Nephron (organoid): ENCODE measurements around the gene CLIP1.
"Not testable (repeated sequence)": the region's sequence is repeated elsewhere in the genome, so short reads cannot be mapped to it uniquely, and the experiment has no call there.

ENCODE experiments used
- H3K27ac Mint-ChIP-seq, 3 experiments: 2 replicates each; pipeline ENCODE4 v1.8.0; 2020; ENCODE audit warnings: mixed read lengths in 3 of 3, mild to moderate bottlenecking in 2 of 3, moderate library complexity in 1 of 3
- H3K27me3 Mint-ChIP-seq: 2 replicates; pipeline ENCODE4 v1.8.0; 2021; ENCODE audit warnings: low read depth, mild to moderate bottlenecking, moderate library complexity, mixed read lengths
- H3K36me3 Mint-ChIP-seq: 2 replicates; pipeline ENCODE4 v1.8.0; 2020; ENCODE audit warnings: low read depth, mixed read lengths
- H3K4me1 Mint-ChIP-seq: 2 replicates; pipeline ENCODE4 v1.8.0; 2020; ENCODE audit warnings: mixed read lengths
- H3K4me3 Mint-ChIP-seq, 3 experiments: 2 replicates each; pipeline ENCODE4 v1.8.0; 2020; ENCODE audit warnings: mild to moderate bottlenecking in 3 of 3, mixed read lengths in 3 of 3, moderate library complexity in 2 of 3
- H3K9me3 Mint-ChIP-seq: 2 replicates; pipeline ENCODE4 v1.8.0; 2020; ENCODE audit warnings: mixed read lengths
- TF ChIP-seq, protein P1 (sequence below), 3 experiments: fragments of 200-600 bp; sonication (generic); IDR thresholded peaks; one replicate each; pipeline ENCODE4 v1.5.0; 2021; ENCODE audit warnings: antibody characterized with exemption in 3 of 3; ENCODE audit not compliant: unreplicated experiment in 3 of 3

The CLIP1 gene

DNA sequence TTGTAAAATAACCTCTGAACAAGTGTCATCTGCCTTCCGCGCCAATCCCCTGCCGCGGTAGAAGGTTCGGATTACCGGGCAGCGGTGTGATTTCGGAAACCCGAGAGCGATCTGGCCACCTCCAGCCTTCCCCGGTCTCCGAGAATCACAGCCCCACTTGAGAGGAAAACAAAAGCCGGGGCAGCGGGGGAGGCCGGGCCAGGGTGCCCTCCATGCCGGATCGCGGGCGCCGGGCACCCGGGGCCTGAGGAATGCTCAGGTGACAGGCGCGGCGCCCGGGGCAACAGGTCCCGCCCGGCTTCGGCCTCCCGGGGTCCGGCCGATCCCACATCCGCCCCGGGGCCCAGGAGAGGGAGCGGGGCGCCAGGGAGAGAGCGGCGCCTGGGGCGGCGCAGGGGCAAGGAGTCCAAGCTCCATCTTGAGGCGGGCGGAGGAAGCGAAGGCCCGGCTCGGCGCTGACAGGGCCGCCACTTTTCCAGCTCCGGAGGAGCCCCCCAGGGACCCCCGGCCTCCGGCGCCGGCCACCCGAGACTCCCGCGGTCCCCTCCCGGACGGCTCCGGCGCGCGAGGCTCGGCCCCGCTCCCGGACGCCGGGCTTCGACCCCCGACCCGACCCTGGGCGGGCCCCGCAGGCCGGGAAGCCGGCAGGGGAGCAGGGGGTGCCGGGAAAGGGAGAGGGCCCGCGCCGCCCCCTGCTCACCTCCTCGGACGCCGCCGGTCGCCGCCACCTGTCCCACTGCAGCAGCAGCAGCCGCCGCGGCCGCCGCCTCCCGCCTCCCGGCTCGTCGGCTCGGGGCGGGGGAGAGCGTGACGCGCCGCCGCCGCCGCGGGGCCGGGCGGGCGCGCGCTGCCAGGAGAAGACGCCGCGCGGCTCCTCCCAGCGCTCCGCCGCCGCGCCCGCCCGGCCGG lies at the start of gene CLIP1:
Gene CLIP1, minus strand, starts transcription at position 849 of the 909 bp plus-strand sequence. CDS start 42,217 bp downstream, outside the sequence.
- Mint-ChIP-seq H3K27me3 (no peaks in the 10 kb centered on the region), H3K9me3 (no peaks in the 10 kb centered on the region), H3K4me1 (peaks cover 23% of the 10 kb centered on the region), H3K27ac (peak within 1 kb of the TSS; percentile 97 to 98 (median 97)), H3K36me3 (peaks cover 4% of the 10 kb centered on the region), H3K4me3 (peak within 1 kb of the TSS; percentile 90 to 97 (median 94))
- TF ChIP-seq, protein P1, sequence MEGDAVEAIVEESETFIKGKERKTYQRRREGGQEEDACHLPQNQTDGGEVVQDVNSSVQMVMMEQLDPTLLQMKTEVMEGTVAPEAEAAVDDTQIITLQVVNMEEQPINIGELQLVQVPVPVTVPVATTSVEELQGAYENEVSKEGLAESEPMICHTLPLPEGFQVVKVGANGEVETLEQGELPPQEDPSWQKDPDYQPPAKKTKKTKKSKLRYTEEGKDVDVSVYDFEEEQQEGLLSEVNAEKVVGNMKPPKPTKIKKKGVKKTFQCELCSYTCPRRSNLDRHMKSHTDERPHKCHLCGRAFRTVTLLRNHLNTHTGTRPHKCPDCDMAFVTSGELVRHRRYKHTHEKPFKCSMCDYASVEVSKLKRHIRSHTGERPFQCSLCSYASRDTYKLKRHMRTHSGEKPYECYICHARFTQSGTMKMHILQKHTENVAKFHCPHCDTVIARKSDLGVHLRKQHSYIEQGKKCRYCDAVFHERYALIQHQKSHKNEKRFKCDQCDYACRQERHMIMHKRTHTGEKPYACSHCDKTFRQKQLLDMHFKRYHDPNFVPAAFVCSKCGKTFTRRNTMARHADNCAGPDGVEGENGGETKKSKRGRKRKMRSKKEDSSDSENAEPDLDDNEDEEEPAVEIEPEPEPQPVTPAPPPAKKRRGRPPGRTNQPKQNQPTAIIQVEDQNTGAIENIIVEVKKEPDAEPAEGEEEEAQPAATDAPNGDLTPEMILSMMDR (IDR thresholded peaks at IDR 0.05; ENCODE audit: unreplicated experiment in 3 of 3) = peak; percentile 35 to 54 (median 40)

DNA sequence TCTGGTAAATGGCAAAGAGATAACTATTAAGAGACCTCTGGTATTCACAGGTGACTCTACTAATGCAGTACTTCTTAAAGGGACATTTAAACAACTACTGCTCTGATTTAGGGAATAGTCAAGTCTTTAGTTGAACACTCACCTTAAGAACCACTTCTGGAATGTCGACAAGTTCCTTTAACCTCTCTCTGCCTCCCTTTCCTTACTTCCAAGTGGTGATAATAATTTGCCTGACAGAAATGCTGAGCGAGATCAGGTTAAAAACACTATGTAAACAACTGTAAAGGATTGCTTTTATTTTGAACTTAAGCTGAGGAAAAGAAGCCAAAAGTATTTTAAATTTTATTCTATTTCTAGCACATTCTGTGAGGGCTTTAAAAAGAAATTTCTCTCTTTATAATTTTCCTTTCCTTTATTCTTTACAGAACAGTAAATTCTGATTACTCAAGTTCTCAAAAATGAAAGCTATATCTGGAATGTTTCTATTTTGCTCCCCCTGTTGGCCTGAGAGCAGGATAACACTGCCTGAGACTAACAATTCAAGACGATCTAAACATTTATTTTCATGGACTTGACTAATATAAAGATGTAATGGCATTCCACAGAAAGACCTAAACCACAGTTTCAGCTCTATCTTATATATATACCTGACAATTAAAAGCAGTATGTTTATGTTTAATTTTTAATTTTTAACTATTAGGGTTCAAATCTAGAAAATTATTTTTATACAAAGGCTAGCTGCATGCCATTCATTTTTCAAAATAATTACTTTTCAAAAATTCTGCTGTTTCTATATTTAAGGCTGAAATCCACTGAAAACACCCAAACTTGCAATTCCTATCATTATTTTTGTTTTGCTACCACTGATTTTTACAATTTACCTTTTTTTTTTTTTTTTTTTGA lies 49.1 kb upstream of the CLIP1 start:
- TF ChIP-seq, protein P1 (IDR thresholded peaks at IDR 0.05; ENCODE audit: unreplicated experiment in 3 of 3) = peak; percentile 71 to 88 (median 83)
- Mint-ChIP-seq H3K27ac (peak overlapping the region; percentile 14 to 57 (median 38)), H3K27me3 (no peaks in the 10 kb centered on the region), H3K9me3 (no peaks in the 10 kb centered on the region), H3K36me3 (peaks cover 34% of the 10 kb centered on the region), H3K4me1 (peaks cover 5% of the 10 kb centered on the region), H3K4me3 (no peak overlapping the region)

DNA sequence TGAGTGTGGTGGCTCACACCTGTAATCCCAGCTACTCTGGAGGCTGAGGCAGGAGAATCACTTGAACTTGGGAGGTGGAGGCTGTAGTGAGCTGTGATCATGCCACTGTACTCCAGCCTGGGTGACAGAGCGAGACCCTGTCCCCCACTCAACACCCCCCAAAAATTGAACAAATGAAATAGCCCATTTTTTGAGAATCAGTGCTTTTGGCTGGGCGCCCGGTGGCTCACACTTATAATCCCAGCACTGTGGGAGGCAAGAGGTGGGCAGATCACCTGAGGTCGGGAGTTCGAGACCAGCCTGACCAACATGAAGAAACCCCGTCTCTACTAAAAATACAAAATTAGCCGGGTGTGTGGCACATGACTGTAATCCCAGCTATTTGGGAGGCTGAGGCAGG lies 48.1 kb upstream of the CLIP1 start:
- H3K27me3 Mint-ChIP-seq, H3K27ac Mint-ChIP-seq, H3K4me3 Mint-ChIP-seq, H3K4me1 Mint-ChIP-seq, H3K9me3 Mint-ChIP-seq: not testable (repeated sequence)
- H3K36me3 Mint-ChIP-seq = peaks cover 24% of the 10 kb centered on the region

DNA sequence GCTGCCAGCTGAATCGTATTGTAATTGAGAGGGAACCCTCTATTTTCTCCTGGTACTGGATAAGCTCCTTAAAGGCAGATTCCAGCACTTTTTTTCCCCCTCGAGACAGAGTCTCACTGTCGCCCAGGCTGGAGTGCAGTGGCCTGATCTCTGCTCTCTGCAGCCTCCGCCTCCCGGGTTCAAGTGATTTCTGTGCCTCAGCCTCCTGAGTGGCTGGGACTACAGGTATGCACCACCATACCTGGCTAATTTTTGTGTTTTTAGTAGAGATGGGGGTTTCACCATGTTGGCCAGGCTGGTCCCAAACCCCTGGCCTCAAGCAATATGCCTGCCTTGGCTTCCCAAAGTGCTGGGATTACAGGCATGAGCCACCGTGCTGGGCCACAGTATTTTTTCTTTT lies 47.4 kb upstream of the CLIP1 start:
- peaks cover 19% of the 10 kb centered on the region for H3K36me3 Mint-ChIP-seq
- H3K9me3 Mint-ChIP-seq, H3K4me3 Mint-ChIP-seq, H3K27me3 Mint-ChIP-seq, H3K27ac Mint-ChIP-seq, H3K4me1 Mint-ChIP-seq: not testable (repeated sequence)

DNA sequence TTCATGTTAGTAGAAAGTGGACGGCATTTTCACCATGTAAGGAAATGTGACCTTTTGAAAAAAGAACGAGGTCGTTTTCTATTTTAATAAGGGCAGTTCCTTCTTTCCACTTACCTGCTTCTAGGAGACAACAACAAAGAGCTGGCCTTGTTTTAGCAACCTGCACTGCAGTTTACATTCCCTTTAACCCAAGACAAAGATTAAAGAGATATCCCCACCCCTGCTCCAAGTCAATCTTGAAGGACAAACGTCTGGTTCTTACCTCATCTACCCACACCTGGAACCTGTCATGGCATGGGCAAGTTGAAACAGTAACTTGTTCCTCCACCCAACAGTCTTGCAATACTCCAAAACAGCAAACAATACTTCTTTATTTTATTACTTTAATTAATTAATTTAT lies 45.5 kb upstream of the CLIP1 start:
- Mint-ChIP-seq H3K27me3 (no peaks in the 10 kb centered on the region), H3K4me1 (peaks cover 5% of the 10 kb centered on the region), H3K4me3 (no peak overlapping the region), H3K9me3 (no peaks in the 10 kb centered on the region), H3K27ac (no peak overlapping the region), H3K36me3 (peaks cover 3% of the 10 kb centered on the region)
- TF ChIP-seq, protein P1 (IDR thresholded peaks at IDR 0.05; ENCODE audit: unreplicated experiment in 3 of 3) = no peak

DNA sequence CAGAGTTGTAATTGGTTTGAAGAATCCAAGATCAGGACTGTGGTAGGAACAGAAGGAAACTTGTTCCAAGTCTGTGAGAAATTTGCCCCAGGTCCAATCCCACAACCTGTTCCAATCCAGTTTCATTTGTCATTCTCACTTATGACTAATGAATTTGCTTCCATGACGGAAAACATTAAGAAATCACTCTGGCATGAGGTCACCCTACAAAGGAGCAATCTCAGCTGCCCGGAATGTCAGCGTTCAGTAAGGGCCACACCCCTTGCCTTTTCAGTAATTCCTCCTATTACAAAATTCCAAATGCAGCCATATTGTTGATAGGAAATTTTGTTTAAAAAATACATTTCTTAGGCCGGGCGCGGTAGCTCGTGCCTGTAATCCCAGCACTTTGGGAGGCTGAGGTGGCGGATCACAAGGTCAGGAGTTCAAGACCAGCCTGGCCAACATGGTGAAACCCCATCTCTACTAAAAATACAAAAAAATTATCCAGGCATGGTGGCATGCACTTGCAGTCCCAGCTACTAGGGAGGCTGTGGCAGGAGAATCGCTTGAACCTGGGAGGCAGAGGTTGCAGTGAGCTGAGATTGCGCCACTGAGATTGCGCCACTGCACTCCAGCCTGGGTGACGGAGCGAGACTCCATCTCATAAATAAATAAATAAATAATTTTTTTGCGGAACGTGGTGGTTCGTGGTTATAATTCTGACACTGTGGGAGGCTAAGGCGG lies 42.0 kb upstream of the CLIP1 start:
- H3K27ac Mint-ChIP-seq, H3K27me3 Mint-ChIP-seq, H3K4me1 Mint-ChIP-seq, H3K9me3 Mint-ChIP-seq, H3K4me3 Mint-ChIP-seq, H3K36me3 Mint-ChIP-seq: not testable (repeated sequence)

DNA sequence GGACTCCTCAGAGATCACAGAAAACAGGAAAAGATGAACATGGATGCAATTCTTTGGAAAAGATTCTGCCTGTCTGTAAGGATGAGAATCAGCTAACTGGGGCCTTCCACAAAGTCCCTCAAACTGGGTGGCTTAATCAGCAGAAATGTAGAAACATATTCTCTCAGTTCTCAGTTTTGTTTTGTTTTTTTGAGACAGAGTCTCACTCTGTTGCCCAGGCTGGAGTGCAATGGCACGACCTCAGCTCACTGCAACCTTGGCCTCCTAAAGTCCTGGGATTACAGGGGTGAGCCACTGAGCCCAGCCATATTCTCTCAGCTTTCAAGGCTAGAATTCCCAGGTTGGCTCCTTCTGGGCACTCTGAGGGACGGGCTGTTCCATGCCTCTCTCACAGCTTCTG lies 38.2 kb upstream of the CLIP1 start:
- TF ChIP-seq, protein P1 (IDR thresholded peaks at IDR 0.05; ENCODE audit: unreplicated experiment in 3 of 3) = no peak
- no peaks in the 10 kb centered on the region for H3K4me1 Mint-ChIP-seq
- H3K27me3 Mint-ChIP-seq = peaks cover 4% of the 10 kb centered on the region

More for the DNA sequence above, 38.2 kb upstream of the CLIP1 start:
- H3K4me3 Mint-ChIP-seq = no peak overlapping the region
- H3K27ac Mint-ChIP-seq = no peak overlapping the region
- no peaks in the 10 kb centered on the region for H3K36me3 Mint-ChIP-seq
- H3K9me3 Mint-ChIP-seq = no peaks in the 10 kb centered on the region
